Ishikawa (cell line): ENCODE data around the gene CACNA1D.

ENCODE experiments used
- CEBPB ChIP-seq: IDR thresholded peaks from 2 replicates; pipeline ENCODE4 v1.6.1; 2012
- CREB1 ChIP-seq: IDR thresholded peaks from 2 replicates; pipeline ENCODE4 v1.6.1; 2012; ENCODE audit warnings: low read depth
- EGR1 ChIP-seq: IDR thresholded peaks from 2 replicates; pipeline ENCODE4 v1.6.1; 2012
- EP300 ChIP-seq: IDR thresholded peaks from 2 replicates; pipeline ENCODE4 v1.6.1; 2012; ENCODE audit warnings: borderline replicate concordance
- FOXM1 ChIP-seq: IDR thresholded peaks from 2 replicates; pipeline ENCODE4 v1.6.1; 2012; ENCODE audit warnings: low read depth, borderline replicate concordance
- NFIC ChIP-seq: IDR thresholded peaks from 2 replicates; pipeline ENCODE4 v1.6.1; 2012
- RAD21 ChIP-seq: IDR thresholded peaks from 2 replicates; pipeline ENCODE4 v1.6.1; 2012; ENCODE audit warnings: low read depth
- TAF1 ChIP-seq: IDR thresholded peaks from 2 replicates; pipeline ENCODE4 v1.6.1; 2012; ENCODE audit warnings: low read depth, mild to moderate bottlenecking
- TCF12 ChIP-seq: IDR thresholded peaks from 2 replicates; pipeline ENCODE4 v1.6.1; 2012; ENCODE audit warnings: low read depth
- TEAD4 ChIP-seq: IDR thresholded peaks from 2 replicates; pipeline ENCODE4 v1.6.1; 2012
- YY1 ChIP-seq: IDR thresholded peaks from 2 replicates; pipeline ENCODE4 v1.6.1; 2012; ENCODE audit warnings: low read depth
- ZBTB7A ChIP-seq: IDR thresholded peaks from 2 replicates; pipeline ENCODE4 v1.6.1; 2012; ENCODE audit warnings: low read depth
- TF ChIP-seq, protein P1 (sequence below): IDR thresholded peaks from 2 replicates; pipeline ENCODE4 v1.6.1; 2012
- TF ChIP-seq, protein P2 (sequence below): IDR thresholded peaks from 2 replicates; pipeline ENCODE4 v1.6.1; 2012
- TF ChIP-seq, protein P3 (sequence below): IDR thresholded peaks from 2 replicates; pipeline ENCODE4 v1.6.1; 2012; ENCODE audit warnings: low read depth, mild to moderate bottlenecking

The CACNA1D gene

DNA sequence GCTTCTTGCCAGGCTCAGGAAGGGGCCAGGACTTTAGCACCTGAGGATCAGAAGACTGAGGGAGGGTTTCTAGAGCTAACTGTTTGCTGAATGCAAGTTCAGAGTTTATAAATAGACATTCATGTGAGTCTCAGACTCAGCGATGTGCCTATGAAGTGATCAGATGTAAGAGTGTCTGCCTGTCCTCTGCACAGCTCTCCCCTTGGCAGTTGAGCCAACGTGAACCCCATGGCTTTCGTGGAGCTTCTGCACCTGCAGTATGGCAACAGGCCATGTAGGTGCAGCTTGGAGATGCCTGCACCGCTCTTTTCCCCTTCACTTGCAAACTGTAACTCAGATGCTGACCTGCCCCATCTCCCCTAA lies 209.9 kb downstream of the CACNA1D start:
- TF ChIP-seq ZBTB7A (no peak), EGR1 (no peak), NFIC (no peak), RAD21 (no peak), YY1 (no peak), TAF1 (no peak), FOXM1 (no peak), CEBPB (no peak), TEAD4 (no peak), CREB1 (no peak), EP300 (no peak), TCF12 (no peak)
- TF ChIP-seq, protein P1, sequence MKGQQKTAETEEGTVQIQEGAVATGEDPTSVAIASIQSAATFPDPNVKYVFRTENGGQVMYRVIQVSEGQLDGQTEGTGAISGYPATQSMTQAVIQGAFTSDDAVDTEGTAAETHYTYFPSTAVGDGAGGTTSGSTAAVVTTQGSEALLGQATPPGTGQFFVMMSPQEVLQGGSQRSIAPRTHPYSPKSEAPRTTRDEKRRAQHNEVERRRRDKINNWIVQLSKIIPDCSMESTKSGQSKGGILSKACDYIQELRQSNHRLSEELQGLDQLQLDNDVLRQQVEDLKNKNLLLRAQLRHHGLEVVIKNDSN, result no peak
- TF ChIP-seq, protein P2, sequence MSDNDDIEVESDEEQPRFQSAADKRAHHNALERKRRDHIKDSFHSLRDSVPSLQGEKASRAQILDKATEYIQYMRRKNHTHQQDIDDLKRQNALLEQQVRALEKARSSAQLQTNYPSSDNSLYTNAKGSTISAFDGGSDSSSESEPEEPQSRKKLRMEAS, result no peak
- TF ChIP-seq, protein P3, sequence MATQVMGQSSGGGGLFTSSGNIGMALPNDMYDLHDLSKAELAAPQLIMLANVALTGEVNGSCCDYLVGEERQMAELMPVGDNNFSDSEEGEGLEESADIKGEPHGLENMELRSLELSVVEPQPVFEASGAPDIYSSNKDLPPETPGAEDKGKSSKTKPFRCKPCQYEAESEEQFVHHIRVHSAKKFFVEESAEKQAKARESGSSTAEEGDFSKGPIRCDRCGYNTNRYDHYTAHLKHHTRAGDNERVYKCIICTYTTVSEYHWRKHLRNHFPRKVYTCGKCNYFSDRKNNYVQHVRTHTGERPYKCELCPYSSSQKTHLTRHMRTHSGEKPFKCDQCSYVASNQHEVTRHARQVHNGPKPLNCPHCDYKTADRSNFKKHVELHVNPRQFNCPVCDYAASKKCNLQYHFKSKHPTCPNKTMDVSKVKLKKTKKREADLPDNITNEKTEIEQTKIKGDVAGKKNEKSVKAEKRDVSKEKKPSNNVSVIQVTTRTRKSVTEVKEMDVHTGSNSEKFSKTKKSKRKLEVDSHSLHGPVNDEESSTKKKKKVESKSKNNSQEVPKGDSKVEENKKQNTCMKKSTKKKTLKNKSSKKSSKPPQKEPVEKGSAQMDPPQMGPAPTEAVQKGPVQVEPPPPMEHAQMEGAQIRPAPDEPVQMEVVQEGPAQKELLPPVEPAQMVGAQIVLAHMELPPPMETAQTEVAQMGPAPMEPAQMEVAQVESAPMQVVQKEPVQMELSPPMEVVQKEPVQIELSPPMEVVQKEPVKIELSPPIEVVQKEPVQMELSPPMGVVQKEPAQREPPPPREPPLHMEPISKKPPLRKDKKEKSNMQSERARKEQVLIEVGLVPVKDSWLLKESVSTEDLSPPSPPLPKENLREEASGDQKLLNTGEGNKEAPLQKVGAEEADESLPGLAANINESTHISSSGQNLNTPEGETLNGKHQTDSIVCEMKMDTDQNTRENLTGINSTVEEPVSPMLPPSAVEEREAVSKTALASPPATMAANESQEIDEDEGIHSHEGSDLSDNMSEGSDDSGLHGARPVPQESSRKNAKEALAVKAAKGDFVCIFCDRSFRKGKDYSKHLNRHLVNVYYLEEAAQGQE, result no peak

DNA sequence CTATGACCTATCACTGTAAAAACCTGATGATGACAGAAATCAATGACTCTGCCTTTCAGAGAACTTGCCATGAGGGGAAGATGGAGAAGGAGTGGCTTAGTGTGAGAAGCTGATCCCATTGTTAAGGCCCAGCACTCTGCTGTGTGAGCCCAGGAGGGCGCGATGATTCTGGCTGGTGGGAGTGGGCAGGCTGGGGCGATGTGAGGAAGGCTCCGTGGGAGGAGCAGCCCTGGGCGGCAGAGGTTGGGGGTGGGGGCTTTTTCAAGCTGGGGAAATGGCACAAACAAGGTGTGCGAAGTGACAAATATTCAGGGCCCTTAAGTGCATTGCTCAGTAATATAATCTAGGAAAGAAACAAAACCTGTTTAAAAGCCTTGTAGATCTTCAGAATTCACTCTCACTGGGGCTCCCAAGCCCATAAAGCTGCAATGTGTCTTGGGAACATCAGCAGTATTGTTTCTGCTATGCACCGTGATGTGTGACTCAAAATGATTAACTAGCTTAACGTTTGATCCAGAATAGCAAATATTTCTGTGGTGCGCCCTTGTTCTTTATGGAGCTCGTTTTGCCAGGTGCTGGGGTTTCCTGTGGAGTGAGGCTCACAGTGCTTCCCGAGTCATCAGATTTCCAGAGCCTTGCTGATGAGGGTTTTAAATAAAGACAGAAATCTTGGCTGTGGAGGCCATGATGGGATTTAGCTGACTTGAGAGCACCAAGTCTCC lies 210.8 kb downstream of the CACNA1D start:
- TF ChIP-seq FOXM1, result no peak
- no peak for TF ChIP-seq RAD21
- no peak for TF ChIP-seq NFIC

DNA sequence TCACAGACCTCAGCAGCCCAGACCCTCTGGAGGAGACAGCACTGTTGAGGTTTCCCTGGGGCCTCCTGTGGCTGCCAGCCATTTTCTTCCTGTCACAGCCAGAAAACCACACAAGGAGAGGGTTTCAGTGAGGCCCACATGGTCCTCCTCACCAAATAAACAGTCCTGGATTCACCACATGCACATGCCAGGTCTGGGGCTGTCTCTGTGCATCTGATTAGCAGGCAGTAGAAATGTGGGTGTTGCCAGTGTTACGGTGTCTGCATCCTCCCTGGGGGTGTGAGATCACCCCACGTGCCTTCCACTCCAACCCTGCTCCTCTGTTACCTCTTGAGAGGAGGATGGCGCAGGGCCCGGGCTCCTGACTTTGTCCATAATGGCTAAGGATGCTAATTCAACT lies 211.4 kb downstream of the CACNA1D start:
- TF ChIP-seq TEAD4 (no peak), FOXM1 (no peak), EP300 (no peak), EGR1 (no peak), TCF12 (no peak), TAF1 (no peak), ZBTB7A (no peak), CEBPB (no peak), YY1 (no peak), NFIC (no peak), RAD21 (no peak), CREB1 (no peak)
- TF ChIP-seq, protein P1, result no peak
- TF ChIP-seq, protein P3, result no peak
- TF ChIP-seq, protein P2, result no peak

DNA sequence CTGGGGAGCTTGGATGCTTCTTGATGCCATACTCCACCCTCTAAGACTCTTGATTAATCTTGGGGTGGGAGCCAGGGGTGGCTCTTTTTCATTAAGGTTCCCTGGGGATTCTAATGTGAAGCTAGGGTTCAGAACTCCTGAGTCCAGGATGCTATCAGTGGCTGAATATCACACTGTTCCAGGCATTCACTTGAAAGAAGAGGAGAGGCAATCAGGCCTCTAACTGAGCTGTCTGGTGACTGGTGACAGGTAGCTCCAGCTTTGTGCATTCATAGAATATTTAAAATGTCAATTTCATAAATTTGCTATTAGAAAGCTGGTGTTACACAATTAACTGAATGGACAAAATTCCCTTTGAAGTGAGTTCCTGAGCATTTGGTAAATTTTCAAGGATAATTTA lies 212.8 kb downstream of the CACNA1D start:
- TF ChIP-seq, protein P3, result no peak
- TF ChIP-seq, protein P1, result no peak
- TF ChIP-seq TCF12 (no peak), RAD21 (no peak), CREB1 (no peak), CEBPB (no peak), NFIC (no peak), FOXM1 (no peak), EGR1 (no peak), ZBTB7A (no peak), YY1 (no peak), EP300 (no peak)
- TF ChIP-seq, protein P2, result no peak
